HCEC 1CT (cell line): Measurements from ENCODE around the gene ADAMTSL1.

Source experiments
- DNase-seq: peaks from one replicate; pipeline ENCODE4 v3.0.0-alpha.2; 2017

ADAMTSL1 gene

DNA sequence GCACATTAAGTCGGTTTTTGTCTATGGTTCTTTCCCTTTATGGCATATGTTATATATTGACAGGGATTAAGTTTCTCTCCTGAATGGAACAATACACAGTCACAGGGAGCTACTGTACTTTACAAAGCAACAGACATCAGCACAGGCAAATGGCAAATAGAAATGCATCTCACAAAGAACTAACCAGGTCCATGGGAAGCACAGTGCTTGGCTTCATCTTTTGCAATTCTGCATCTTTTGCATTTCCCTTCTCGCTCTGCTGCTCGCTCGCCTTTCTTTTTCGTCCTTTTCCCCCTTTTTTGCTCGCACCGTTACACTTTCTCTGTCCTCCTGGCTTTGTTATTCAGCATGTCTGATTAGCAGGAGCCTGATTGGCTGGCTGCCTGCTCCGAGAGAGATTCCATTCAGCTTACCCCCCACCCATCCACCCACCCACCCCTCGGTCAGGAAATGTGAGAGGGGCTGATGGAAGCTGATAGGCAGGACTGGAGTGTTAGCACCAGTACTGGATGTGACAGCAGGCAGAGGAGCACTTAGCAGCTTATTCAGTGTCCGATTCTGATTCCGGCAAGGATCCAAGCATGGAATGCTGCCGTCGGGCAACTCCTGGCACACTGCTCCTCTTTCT, at the start of gene ADAMTSL1:
Gene ADAMTSL1, plus strand, starts transcription at position 502 of the 628 bp plus-strand sequence. Its CDS starts 80 bp downstream, at position 582.
- DNase-seq = peak; percentile 52

DNA sequence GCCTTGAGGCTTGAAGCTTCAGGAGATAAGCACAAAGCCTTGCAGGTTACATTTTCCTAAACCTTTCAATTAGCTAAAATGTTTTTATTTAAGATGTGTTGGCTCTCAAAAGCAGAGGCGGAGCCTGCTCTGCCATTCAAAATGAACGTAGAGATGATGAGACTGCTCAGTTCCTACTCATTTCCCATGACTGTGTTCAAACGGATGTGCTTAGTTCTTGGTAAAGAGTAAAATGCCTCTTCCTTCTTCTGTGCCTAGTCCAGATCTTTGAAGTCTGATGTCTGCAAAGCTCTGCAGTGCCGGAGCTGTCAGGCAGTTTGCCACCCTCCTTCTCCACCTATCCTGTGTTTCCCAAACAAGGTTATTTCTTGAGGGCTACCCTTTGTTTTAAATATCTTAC, 46.3 kb upstream of the ADAMTSL1 start:
- DNase-seq = no peak

DNA sequence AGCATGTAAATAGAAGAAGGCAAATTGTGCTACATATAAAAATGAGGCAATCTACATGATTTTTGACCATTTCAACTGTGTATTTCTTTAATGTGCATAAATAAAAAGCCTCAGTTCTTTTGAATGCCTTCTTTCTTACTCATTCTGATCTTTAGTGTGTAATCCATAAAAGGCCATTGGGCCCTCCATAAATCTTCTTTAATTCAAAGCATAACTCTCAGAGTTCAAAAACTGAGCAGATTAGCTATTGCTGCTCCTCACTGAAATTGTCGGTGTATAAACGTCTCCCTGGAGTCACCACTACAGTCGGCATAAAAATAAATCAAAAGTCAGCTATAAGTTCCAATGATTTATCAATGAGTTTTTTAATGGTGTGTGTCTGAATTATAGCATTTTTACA, 45.3 kb upstream of the ADAMTSL1 start:
- DNase-seq = peak; percentile 55

GRCh38 chr9:18429070-18429469, 44.9 kb upstream of the ADAMTSL1 start:
- peak; percentile 88 for DNase-seq

DNA sequence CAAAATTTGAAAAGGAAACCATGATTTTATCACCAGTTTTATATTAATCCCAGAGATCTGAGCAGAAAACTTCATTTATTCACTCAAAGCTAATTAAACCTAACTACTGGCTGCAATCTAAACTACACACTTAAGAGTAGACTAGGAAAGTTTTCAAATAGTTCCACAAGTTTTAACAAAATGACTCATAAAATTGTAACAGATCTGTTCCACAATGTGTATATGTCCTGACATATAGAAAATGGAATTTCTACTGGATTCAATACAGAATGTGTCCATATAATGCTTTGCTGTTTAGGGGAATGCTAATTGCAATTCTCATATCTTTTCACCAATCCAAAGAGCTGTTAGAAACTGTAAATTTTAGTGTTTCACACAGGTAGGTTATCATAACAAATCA, 40.3 kb upstream of the ADAMTSL1 start:
- no peak for DNase-seq

GRCh38 chr9:18437315-18438201, 36.4 kb upstream of the ADAMTSL1 start:
- DNase-seq = peak; percentile 60

- peak; percentile 38 for DNase-seq
Observed at GRCh38 chr9:18438300-18438925, 35.5 kb upstream of the ADAMTSL1 start.

DNA sequence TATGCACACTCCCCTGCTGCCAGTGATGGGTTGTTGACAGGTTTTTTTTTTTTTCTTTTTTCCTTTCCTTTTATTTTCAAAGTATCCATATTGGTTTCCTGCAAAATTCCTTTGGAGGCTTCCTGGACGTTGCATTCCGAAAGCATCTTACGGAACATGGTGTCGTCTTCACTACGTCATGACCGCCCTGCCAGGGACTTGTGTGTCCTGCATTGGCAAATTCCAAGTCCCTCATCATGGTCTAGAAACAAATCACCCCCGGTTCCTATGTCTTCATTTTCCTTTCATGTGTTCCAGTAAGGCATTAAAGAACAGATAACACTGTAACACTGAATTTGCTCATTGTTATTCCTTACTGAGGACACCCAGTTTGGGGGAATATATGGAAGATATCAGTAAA, 35.0 kb upstream of the ADAMTSL1 start:
- DNase-seq = no peak

DNA sequence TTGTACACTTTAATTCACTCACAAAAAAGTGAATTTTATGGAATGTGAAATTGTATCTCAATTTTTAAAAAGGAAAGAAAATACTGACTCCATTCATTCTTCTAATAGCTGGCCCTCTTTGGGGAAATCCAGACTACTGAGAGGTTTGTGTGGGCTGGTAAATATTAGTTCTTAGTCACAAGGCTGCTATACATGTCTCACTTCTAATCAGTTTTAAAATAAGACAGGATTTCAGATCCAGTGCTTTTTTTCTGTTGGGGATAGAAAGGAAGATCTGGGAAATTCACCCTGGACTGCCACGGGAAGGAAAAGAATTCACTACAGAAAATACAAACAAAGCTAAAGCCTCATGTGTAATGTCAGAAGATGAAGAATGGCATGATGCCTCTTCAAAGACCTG, 32.7 kb upstream of the ADAMTSL1 start:
- no peak for DNase-seq

DNA sequence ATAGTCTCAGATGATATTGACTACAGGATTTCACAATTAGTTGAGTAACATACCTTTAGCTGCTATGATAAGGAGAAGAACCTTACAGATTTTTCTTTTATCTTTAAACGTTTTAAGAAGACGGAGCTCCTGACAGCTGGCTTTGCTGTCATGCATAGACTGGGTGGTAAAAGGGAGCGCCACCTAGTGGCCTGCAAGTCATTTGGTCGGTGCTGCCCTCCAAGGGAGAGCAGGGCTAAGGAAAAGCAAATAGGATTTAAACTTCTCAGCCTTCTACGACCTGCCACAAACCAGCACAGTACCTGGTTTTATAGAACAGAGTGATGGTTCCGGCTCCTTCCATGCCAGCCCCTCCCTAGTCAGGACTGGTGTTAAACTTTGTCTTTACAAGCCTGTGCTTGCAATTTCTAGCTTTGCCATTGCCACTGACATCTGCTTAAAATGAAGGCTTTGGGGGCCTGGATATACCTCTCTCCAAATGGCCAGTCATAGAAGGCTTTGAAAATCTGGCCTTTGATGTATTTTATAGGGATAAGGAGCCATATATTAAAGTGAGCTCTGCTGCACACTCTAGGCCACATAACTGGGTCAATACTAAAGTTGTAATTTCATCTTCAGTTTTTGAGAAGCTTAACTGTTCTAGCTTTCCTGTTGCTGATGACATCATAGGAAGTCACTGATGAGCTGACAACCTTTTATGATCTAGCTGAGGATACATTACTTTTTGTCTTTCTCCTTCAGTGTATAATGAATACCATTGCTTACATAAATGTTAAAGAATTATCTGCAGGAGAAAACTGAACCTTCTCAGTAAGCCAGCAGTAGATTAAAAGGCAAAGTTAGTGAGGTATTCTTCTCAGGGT, 31.1 kb upstream of the ADAMTSL1 start:
- peak; percentile 85 for DNase-seq

GRCh38 chr9:18447131-18447530, 26.8 kb upstream of the ADAMTSL1 start:
- peak; percentile 22 for DNase-seq

GRCh38 chr9:18447541-18447940, 26.4 kb upstream of the ADAMTSL1 start:
- DNase-seq = no peak

DNA sequence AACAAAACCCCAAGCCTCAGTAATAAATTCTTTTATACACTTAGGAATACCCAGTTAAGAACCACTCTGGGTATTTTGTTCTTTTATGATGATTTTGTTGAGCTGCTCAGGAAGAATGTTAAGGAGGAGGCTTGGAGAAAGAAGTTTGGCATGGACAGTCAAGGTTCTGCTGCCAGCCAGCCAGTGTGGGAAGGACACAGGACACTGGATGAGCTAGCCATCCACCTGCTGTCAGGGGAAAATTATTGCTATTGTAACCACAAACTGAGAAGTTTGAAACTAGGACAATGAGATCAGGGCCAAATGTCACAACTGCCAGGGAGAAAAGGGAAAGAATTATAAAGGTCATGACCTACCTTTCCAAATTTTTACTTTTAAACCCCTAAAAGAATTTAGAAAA, 25.9 kb upstream of the ADAMTSL1 start:
- DNase-seq = no peak

- DNase-seq = peak; percentile 70
Observed at GRCh38 chr9:18451406-18451805, 22.5 kb upstream of the ADAMTSL1 start.

GRCh38 chr9:18452276-18452675, 21.7 kb upstream of the ADAMTSL1 start:
- DNase-seq = no peak

DNA sequence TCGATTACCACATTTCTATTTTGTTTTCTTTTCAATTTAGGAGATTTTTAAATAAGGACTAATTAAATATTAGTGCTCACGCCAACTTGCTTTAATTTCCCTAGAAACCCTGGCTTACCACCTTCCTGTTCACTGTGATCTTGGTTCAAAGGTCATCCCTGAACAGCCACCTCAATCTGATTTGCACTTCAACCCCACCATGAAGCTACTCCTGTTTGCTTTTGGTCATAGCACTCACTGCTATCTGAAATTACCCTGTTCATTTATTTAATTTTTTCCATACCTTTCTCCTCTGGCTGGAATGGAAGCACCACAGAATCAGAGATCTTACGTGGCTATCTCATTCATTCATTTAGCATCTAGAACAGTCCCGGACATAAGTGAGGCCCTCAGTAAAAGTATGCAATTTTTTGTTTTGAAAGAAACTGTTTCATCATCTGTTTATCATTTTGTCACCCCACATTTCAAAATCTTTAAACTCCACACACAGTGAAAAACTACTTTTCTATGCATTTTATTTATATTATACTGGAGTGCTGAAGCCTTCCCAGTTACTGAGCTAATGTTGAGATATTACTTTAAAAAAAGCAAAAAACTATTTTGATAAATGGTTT, 17.2 kb upstream of the ADAMTSL1 start:
- no peak for DNase-seq

DNA sequence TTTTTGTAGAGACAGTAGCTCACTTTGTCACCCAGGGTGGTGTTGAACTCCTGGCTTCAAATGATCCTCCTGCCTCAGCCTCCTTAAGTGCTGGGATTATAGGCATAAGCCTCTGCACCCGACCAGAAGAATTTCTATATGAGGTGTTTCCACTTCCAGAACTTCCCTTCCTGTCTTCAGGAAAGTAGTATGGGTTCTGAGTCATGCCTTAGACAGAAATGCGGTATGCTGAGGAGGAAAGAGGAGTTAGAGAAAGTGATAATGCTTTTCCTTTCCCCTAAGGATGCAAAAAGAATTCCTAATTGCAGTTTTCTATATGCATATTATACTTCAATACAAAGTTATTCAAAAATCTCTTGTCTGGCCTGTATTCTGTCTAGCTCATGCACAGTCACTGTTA, 16.4 kb upstream of the ADAMTSL1 start:
- peak; percentile 65 for DNase-seq

GRCh38 chr9:18459962-18460584, 13.9 kb upstream of the ADAMTSL1 start:
- peak; percentile 93 for DNase-seq

DNA sequence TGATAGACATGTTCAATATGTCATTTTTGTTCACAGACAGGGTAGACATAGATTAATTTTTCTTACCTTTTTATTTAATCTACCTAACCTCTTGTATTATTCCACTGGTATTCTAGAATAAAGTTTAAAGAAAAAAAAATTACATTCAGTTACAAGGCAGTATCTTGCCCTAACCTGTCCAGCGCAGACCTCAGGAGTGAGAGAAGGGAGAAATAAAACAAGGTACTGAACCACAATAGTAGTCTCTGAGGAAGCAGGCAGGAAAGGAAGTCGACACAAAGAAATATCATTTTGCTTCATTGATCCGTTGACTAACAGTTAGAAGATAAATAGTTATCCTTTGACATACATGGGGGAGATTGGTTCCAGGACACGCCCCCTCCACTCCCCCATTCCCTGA, 12.5 kb upstream of the ADAMTSL1 start:
- DNase-seq = no peak

DNA sequence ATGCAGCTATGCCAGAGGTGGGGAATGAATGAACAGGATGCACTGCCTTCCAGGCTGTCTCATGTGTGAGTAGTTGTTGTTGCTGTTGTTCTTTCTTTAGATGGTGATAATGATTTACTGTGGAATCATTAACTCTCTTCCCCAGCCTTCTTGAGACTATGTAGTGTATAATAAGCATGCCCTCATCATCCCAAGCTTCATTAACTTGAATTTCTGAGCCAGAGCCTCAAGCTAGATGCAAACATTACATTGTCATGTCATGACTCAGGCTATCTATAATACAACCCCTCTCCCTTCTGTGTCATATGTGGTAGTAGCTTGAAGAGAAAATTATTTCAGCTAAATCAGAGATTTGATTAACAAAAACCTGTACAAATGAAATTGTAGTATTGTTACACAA, 10.0 kb upstream of the ADAMTSL1 start:
- peak; percentile 55 for DNase-seq

- DNase-seq = no peak
Observed at GRCh38 chr9:18466101-18466500, 7.9 kb upstream of the ADAMTSL1 start.

DNA sequence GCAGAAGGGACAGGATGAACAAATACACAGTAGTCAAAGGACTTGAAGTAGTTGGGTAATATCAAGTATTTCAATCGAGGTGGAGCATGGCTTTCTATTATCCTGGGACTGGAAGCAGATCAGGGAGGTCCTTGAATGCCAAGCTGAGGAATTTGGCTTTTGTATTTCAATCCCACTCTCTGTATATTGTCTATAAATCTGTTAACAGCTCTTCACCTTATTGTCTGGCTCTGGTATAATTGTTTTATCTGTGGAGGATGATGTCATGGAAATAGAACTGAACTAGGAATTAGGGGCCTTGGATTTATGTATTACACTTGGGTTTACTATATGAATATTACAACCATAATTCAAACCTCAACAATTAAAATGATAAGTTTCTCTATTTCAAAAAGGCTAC, 6.3 kb upstream of the ADAMTSL1 start:
- DNase-seq = no peak
